Measurements from ENCODE around the gene PLD2.

PLD2 gene

GRCh38 chr17:4806777-4807604, at the start of gene PLD2:
PLD2 (plus strand) TSS chr17:4807152; CDS start chr17:4807773, 621 bp downstream.
- Mint-ChIP-seq H3K27me3 (peaks cover 37% of the 10 kb centered on the region), H3K27ac (peak within 1 kb of the TSS; percentile 72), H3K9me3 (no peaks in the 10 kb centered on the region), H3K36me3 (ENCODE audit: low read depth) (peaks cover 46% of the 10 kb centered on the region), H3K4me1 (ENCODE audit: low read depth) (peaks cover 35% of the 10 kb centered on the region), H3K4me3 (peak within 1 kb of the TSS; percentile 87)
- intact Hi-C loops (cut with micrococcal nuclease) = no loop called here

DNA sequence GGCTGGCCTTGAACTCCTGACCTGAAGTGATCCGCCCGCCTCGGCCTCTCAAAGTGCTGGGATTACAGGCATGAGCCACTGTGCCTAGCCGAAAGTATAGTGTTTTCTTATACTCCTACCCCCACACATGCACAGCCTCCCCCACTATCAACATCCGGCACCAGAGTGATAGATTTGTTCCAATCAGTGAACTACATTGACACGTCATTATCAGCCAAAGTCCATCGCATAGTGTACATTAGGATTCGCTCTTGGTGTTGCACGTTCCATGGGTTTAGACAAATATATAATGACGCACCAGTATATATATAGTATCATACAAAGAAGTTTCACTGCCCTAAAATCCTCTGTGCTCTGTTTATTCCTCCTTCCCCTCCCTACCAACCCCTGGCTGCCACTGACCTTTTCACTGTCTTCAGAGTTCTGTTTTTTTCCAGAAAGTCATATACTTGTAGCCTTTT, 47.1 kb upstream of the PLD2 start:
- intact Hi-C loops (cut with micrococcal nuclease) = loop anchor here (1.0 kb wide), 1 partner anchor 9 kb away; no protein-coding TSS in a partner anchor
- Mint-ChIP-seq H3K4me3 (no peak overlapping the region), H3K27me3 (peaks cover 14% of the 10 kb centered on the region), H3K9me3 (no peaks in the 10 kb centered on the region), H3K27ac (peak overlapping the region; percentile 82), H3K4me1 (ENCODE audit: low read depth) (peaks cover 39% of the 10 kb centered on the region), H3K36me3 (ENCODE audit: low read depth) (no peaks in the 10 kb centered on the region)

GRCh38 chr17:4764595-4764994, 42.4 kb upstream of the PLD2 start:
- H3K4me1 Mint-ChIP-seq (ENCODE audit: low read depth) = peaks cover 46% of the 10 kb centered on the region
- peak overlapping the region; percentile 86 for H3K27ac Mint-ChIP-seq
- H3K27me3 Mint-ChIP-seq = no peaks in the 10 kb centered on the region
- no peak overlapping the region for H3K4me3 Mint-ChIP-seq
- H3K9me3 Mint-ChIP-seq = no peaks in the 10 kb centered on the region
- H3K36me3 Mint-ChIP-seq (ENCODE audit: low read depth) = no peaks in the 10 kb centered on the region
- intact Hi-C loops (cut with micrococcal nuclease) = loop anchor here (1.0 kb wide), 1 partner anchor 33 kb away; the partner anchor contains the start of gene MED11

- Mint-ChIP-seq H3K27ac (peak overlapping the region; percentile 86), H3K4me3 (peak overlapping the region; percentile 4), H3K27me3 (no peaks in the 10 kb centered on the region), H3K9me3 (no peaks in the 10 kb centered on the region), H3K36me3 (ENCODE audit: low read depth) (no peaks in the 10 kb centered on the region), H3K4me1 (ENCODE audit: low read depth) (peaks cover 52% of the 10 kb centered on the region)
- intact Hi-C loops (cut with micrococcal nuclease) = no loop called here
Observed at GRCh38 chr17:4766201-4766600, 40.8 kb upstream of the PLD2 start.

- H3K27me3 Mint-ChIP-seq = no peaks in the 10 kb centered on the region
- no peaks in the 10 kb centered on the region for H3K36me3 Mint-ChIP-seq (ENCODE audit: low read depth)
- peaks cover 57% of the 10 kb centered on the region for H3K4me1 Mint-ChIP-seq (ENCODE audit: low read depth)
- H3K27ac Mint-ChIP-seq = peak overlapping the region; percentile 86
- H3K4me3 Mint-ChIP-seq = no peak overlapping the region
- intact Hi-C loops (cut with micrococcal nuclease) = no loop called here
- H3K9me3 Mint-ChIP-seq = no peaks in the 10 kb centered on the region
Observed at GRCh38 chr17:4766723-4767122, 40.2 kb upstream of the PLD2 start.

DNA sequence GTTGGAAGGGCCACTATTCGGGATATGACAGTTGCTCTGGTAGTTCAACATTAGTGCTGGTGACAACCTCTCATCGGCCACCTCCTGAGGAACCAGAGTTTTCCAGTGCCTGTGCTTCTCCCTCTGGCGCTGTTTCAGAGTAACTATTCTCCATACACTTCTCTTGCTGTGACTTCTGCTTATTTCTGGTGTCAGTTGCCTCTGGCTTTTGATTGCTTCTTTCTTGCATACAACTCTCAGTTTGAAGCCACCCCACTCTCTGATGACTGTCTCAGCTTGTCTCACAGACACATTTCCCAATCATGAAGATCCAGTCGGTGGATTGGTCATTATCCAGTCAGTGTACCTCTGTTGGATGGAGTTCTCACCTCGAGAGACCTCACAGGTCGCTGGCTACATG, 38.7 kb upstream of the PLD2 start:
- peaks cover under 1% of the 10 kb centered on the region for H3K27me3 Mint-ChIP-seq
- H3K27ac Mint-ChIP-seq = peak overlapping the region; percentile 86
- H3K4me3 Mint-ChIP-seq = peak overlapping the region; percentile 34
- no peaks in the 10 kb centered on the region for H3K9me3 Mint-ChIP-seq
- H3K36me3 Mint-ChIP-seq (ENCODE audit: low read depth) = no peaks in the 10 kb centered on the region
- intact Hi-C loops (cut with micrococcal nuclease) = loop anchor here (2.0 kb wide), 2 partner anchors 31 to 57 kb away; partner anchors contain the start of gene ARRB2
- H3K4me1 Mint-ChIP-seq (ENCODE audit: low read depth) = peaks cover 55% of the 10 kb centered on the region

DNA sequence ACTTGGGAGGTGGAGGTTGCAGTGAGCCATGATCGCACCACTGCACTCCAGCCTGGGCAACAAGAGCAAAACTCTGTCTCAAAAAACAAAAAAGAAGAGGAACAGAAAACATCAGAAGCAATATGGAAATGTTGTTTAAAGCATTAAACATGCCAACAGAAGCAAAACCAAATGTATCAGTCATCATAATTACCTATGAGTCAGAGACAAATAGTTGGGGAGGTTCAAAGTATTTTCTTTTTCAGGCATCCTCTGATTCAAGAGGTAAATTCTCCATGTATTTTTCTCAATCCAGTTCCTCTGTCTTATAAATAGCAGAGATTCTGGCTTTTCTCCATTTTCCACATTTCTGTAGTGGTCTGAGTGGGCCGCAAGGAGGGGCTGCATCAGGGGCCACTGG, 37.3 kb upstream of the PLD2 start:
- H3K27ac Mint-ChIP-seq = peak overlapping the region; percentile 86
- peaks cover 6% of the 10 kb centered on the region for H3K27me3 Mint-ChIP-seq
- H3K4me3 Mint-ChIP-seq = no peak overlapping the region
- peaks cover 54% of the 10 kb centered on the region for H3K4me1 Mint-ChIP-seq (ENCODE audit: low read depth)
- intact Hi-C loops (cut with micrococcal nuclease) = loop anchor here (1.0 to 2.0 kb wide), 4 partner anchors 9 to 59 kb away; partner anchors contain the start of genes ARRB2 and VMO1
- no peaks in the 10 kb centered on the region for H3K9me3 Mint-ChIP-seq
- no peaks in the 10 kb centered on the region for H3K36me3 Mint-ChIP-seq (ENCODE audit: low read depth)

DNA sequence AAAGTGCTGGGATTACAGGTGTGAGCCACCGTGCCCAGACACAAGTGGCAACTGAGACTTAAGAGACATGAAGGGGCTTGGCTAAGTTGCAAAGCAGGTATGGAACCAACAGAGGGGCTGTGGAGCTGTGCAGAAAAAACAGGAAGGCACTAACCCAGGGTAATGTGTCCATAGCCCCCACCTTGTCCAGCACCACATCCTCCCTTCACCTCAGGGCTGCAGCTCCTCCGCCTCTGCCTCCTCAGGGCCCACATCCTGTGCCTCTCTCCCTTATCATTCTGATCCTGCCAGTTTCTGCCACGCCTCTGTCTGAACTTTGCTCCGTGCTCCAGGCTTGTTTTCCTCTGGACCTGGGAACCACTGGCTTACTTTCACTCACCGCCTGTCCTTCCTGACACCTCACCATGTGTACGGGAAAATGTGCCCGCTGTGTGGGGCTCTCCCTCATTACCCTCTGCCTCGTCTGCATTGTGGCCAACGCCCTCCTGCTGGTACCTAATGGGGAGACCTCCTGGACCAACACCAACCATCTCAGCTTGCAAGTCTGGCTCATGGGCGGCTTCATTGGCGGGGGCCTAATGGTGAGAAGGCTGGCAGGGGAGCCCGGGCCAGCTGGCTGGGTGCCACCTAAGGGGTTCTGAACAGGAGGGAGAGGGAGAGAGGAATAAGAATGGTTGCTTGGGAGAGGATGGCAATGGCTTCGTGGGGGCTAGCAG, 35.3 kb upstream of the PLD2 start, which contains the start of gene TM4SF5:
TM4SF5 (plus strand) TSS at position 368 of the 716 bp plus-strand sequence; CDS start at position 405, 37 bp downstream.
- no peaks in the 10 kb centered on the region for H3K9me3 Mint-ChIP-seq
- H3K36me3 Mint-ChIP-seq (ENCODE audit: low read depth) = no peaks in the 10 kb centered on the region
- intact Hi-C loops (cut with micrococcal nuclease) = loop anchor here (2.0 kb wide), 1 partner anchor 15 kb away; the partner anchor contains the start of gene VMO1
- peaks cover 52% of the 10 kb centered on the region for H3K4me1 Mint-ChIP-seq (ENCODE audit: low read depth)
- peaks cover 6% of the 10 kb centered on the region for H3K27me3 Mint-ChIP-seq
- no peak within 1 kb of the TSS for H3K4me3 Mint-ChIP-seq
- peak within 1 kb of the TSS; percentile 86 for H3K27ac Mint-ChIP-seq

DNA sequence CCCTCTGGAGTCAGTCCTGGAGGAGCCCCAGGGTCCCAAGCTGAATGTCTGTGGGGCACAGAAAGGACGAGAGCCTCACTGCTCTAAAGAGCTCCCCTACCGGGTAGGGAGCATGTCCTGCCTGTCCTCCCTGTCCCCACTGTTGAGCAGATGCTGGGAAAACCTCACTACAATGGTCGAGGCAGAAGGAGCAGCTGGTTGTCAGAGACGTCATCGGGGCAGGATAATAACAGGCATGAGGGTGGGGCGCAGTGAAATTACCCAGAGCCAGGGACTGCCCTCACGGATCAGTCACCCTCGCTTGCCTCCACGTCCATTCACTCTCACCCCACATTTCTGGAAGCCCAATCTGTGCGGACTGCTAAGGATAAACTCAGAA, 34.7 kb upstream of the PLD2 start:
- Mint-ChIP-seq H3K27ac (peak overlapping the region; percentile 30), H3K27me3 (peaks cover 9% of the 10 kb centered on the region), H3K4me3 (no peak overlapping the region), H3K36me3 (ENCODE audit: low read depth) (no peaks in the 10 kb centered on the region), H3K9me3 (no peaks in the 10 kb centered on the region), H3K4me1 (ENCODE audit: low read depth) (peaks cover 51% of the 10 kb centered on the region)
- intact Hi-C loops (cut with micrococcal nuclease) = no loop called here

- no peak overlapping the region for H3K27ac Mint-ChIP-seq
- H3K9me3 Mint-ChIP-seq = no peaks in the 10 kb centered on the region
- no peaks in the 10 kb centered on the region for H3K36me3 Mint-ChIP-seq (ENCODE audit: low read depth)
- no peak overlapping the region for H3K4me3 Mint-ChIP-seq
- H3K4me1 Mint-ChIP-seq (ENCODE audit: low read depth) = peaks cover 19% of the 10 kb centered on the region
- H3K27me3 Mint-ChIP-seq = peaks cover 53% of the 10 kb centered on the region
- intact Hi-C loops (cut with micrococcal nuclease) = no loop called here
Observed at GRCh38 chr17:4777969-4778760, 28.8 kb upstream of the PLD2 start.

- Mint-ChIP-seq H3K9me3 (no peaks in the 10 kb centered on the region), H3K4me3 (no peak overlapping the region), H3K27me3 (peaks cover 70% of the 10 kb centered on the region), H3K4me1 (ENCODE audit: low read depth) (peaks cover 17% of the 10 kb centered on the region), H3K27ac (no peak overlapping the region), H3K36me3 (ENCODE audit: low read depth) (no peaks in the 10 kb centered on the region)
- intact Hi-C loops (cut with micrococcal nuclease) = no loop called here
Observed at GRCh38 chr17:4780325-4780955, 26.5 kb upstream of the PLD2 start.

DNA sequence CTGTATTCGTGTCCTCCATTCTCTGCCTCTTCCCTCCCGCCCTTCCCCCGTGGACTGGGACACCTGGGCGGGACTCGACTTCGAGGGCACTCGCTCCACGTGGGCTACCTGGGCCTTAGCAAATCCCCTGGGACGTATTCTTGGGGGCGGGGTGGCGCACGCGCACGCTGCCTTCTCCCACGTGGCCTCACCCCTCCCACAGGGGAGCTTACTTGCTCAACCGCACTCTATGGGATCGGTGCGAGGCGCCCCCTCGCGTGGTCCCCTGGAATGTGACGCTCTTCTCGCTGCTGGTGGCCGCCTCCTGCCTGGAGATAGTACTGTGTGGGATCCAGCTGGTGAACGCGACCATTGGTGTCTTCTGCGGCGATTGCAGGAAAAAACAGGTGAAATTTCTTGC, 24.3 kb upstream of the PLD2 start:
- Mint-ChIP-seq H3K36me3 (ENCODE audit: low read depth) (no peaks in the 10 kb centered on the region), H3K4me3 (no peak overlapping the region), H3K4me1 (ENCODE audit: low read depth) (peaks cover 40% of the 10 kb centered on the region), H3K27me3 (peaks cover 80% of the 10 kb centered on the region), H3K27ac (peak overlapping the region; percentile 33), H3K9me3 (no peaks in the 10 kb centered on the region)
- intact Hi-C loops (cut with micrococcal nuclease) = no loop called here

Measured in dendritic cell treated with granulocyte-macrophage colony-stimulating factor and Interleukin-4, amounts not matched to agents 40 ng/mL and 50 ng/mL, for 4 days (primary cell).